ELR (cell line): ENCODE measurements around the gene CCT3.
"Not testable (repeated sequence)": the region's sequence is repeated elsewhere in the genome, so short reads cannot be mapped to it uniquely, and the experiment has no call there.

Experiments used
- DNase-seq: peaks from one replicate; pipeline ENCODE4 v3.0.0-alpha.2; 2015; ENCODE audit warnings: low read depth

The CCT3 gene

GRCh38 chr1:156338180-156338976, at the start of gene CCT3, which contains the start of gene TSACC:
Gene CCT3, minus strand, starts transcription at chr1:156338292. Its CDS starts 108 bp downstream, at chr1:156338184.
Gene TSACC, plus strand, starts transcription at chr1:156338526. Its CDS starts 1,232 bp downstream, at chr1:156339758.
- DNase-seq = peak; percentile 100

- DNase-seq = no peak
Observed at GRCh38 chr1:156387870-156388173, 49.7 kb upstream of the CCT3 start.

- DNase-seq = no peak
Observed at GRCh38 chr1:156386949-156387869, 49.1 kb upstream of the CCT3 start.

- DNase-seq = no peak
Observed at GRCh38 chr1:156386134-156386901, 48.2 kb upstream of the CCT3 start.

- peak; percentile 87 for DNase-seq
Observed at GRCh38 chr1:156385534-156386031, 47.5 kb upstream of the CCT3 start.

GRCh38 chr1:156384658-156385057, 46.6 kb upstream of the CCT3 start:
- DNase-seq = no peak

- no peak for DNase-seq
Observed at GRCh38 chr1:156384007-156384406, 45.9 kb upstream of the CCT3 start.

GRCh38 chr1:156383023-156383422, 44.9 kb upstream of the CCT3 start:
- DNase-seq = peak; percentile 76

GRCh38 chr1:156382561-156382960, 44.5 kb upstream of the CCT3 start:
- peak; percentile 13 for DNase-seq

- DNase-seq = peak; percentile 57
Observed at GRCh38 chr1:156379420-156380165, 41.5 kb upstream of the CCT3 start.

- no peak for DNase-seq
Observed at GRCh38 chr1:156378557-156378956, 40.5 kb upstream of the CCT3 start.

GRCh38 chr1:156376958-156377919, 39.1 kb upstream of the CCT3 start:
- DNase-seq = no peak

GRCh38 chr1:156376146-156376545, 38.1 kb upstream of the CCT3 start:
- peak; percentile 64 for DNase-seq

- DNase-seq = no peak
Observed at GRCh38 chr1:156373546-156373945, 35.5 kb upstream of the CCT3 start.

GRCh38 chr1:156372876-156373275, 34.8 kb upstream of the CCT3 start:
- no peak for DNase-seq

- no peak for DNase-seq
Observed at GRCh38 chr1:156372265-156372586, 34.1 kb upstream of the CCT3 start.

GRCh38 chr1:156371553-156372264, 33.6 kb upstream of the CCT3 start:
- DNase-seq = peak; percentile 62

GRCh38 chr1:156369685-156370286, 31.7 kb upstream of the CCT3 start:
- DNase-seq = not testable (repeated sequence)
